Measurements from ENCODE around the gene PRKN. TPM values are rescaled to one million over a fixed set of nuclear protein-coding genes. Genes with fewer than 3 reads are reported as not detected.

The PRKN gene
- total RNA-seq, 6 experiments from 2014 or later, result 0.32 TPM; not detected in 5

DNA sequence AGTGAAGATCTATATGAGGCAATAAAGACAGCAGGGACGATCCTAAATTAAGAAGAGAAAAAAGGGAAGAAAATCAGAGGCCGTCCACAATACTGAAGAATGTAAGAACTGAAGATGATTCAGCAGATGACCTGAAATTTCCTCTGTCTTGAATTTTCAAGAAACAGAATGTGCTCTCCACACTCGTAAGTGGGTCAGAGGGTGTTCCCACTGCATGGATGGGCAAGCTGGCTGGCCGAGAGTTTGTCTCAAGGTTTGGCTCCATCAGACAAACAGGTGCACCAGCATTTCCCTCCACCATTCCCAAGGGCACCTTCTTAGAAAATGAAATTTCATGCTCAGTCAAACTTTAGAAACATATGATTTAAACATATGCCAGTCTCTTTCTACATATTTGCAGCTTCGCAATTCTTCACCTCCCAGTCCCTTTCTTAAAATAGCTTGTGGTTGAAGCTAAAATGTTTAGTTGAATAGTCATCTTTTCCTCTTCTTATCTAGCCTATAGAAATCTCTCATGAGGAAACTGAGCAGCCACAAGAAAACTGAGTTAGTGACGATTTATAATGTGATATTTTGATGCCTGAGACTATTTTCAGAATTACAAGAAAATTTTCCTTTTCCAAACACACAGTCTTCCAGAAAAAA, 576.4 kb downstream of the PRKN start:
- no peak for DNase-seq
- H3K27me3 Mint-ChIP-seq (ENCODE audit: insufficient read depth), result no peaks in the 10 kb centered on the region
- TF ChIP-seq, protein P1, sequence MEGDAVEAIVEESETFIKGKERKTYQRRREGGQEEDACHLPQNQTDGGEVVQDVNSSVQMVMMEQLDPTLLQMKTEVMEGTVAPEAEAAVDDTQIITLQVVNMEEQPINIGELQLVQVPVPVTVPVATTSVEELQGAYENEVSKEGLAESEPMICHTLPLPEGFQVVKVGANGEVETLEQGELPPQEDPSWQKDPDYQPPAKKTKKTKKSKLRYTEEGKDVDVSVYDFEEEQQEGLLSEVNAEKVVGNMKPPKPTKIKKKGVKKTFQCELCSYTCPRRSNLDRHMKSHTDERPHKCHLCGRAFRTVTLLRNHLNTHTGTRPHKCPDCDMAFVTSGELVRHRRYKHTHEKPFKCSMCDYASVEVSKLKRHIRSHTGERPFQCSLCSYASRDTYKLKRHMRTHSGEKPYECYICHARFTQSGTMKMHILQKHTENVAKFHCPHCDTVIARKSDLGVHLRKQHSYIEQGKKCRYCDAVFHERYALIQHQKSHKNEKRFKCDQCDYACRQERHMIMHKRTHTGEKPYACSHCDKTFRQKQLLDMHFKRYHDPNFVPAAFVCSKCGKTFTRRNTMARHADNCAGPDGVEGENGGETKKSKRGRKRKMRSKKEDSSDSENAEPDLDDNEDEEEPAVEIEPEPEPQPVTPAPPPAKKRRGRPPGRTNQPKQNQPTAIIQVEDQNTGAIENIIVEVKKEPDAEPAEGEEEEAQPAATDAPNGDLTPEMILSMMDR (IDR thresholded peaks at IDR 0.05), result no peak
- no peak overlapping the region for H3K27ac Mint-ChIP-seq
- no peaks in the 10 kb centered on the region for H3K4me1 Mint-ChIP-seq (ENCODE audit: low read depth)
- H3K36me3 Mint-ChIP-seq (ENCODE audit: low read depth), result peaks cover 10% of the 10 kb centered on the region
- H3K4me3 Mint-ChIP-seq, result no peak overlapping the region
- H3K9me3 Mint-ChIP-seq, result peaks cover 66% of the 10 kb centered on the region

DNA sequence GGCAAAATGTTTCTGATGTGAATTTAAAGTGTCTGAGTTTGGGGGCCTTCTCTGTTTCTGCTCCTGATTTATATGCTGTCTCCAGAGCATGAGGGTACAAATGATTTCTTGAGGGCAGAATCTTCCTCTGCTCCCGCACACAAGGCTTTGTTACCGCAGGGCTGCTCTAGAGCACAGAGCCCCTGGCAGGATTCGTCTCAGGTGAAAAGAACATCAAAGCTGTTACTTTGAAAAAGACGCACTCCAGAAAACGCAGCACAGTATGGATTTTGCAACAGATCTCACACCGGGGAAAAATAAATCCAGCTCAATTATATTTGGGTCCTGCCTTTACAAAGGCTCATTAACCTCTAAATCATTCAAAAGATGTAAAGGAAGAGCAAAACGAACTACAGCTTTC, 577.3 kb downstream of the PRKN start:
- no peaks in the 10 kb centered on the region for H3K27me3 Mint-ChIP-seq (ENCODE audit: insufficient read depth)
- H3K36me3 Mint-ChIP-seq (ENCODE audit: low read depth), result peaks cover 10% of the 10 kb centered on the region
- DNase-seq, result no peak
- no peaks in the 10 kb centered on the region for H3K4me1 Mint-ChIP-seq (ENCODE audit: low read depth)
- no peak overlapping the region for H3K4me3 Mint-ChIP-seq
- peaks cover 69% of the 10 kb centered on the region for H3K9me3 Mint-ChIP-seq
- no peak overlapping the region for H3K27ac Mint-ChIP-seq
- TF ChIP-seq, protein P1 (IDR thresholded peaks at IDR 0.05), result no peak

DNA sequence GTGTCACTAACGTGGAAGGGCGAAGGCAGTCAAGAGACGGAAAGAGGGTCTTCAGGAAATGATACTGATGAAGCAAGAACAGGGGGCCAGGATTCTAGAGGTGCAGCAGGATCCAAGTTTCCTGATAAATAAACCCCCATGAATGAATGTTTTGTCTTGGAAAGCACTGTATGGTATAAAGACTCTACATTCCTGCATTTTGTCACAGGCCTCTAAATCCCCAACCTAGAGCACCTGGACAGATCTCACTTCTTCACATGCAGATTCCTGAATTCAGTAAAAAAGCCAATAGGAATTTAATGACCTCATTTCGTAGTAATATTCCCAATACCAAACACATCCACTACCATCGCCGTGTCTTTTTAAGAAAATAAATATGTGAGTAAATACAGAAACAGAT, 577.8 kb downstream of the PRKN start:
- DNase-seq, result no peak
- Mint-ChIP-seq H3K27me3 (ENCODE audit: insufficient read depth) (no peaks in the 10 kb centered on the region), H3K9me3 (peaks cover 67% of the 10 kb centered on the region), H3K4me3 (no peak overlapping the region), H3K4me1 (ENCODE audit: low read depth) (no peaks in the 10 kb centered on the region), H3K36me3 (ENCODE audit: low read depth) (peaks cover 10% of the 10 kb centered on the region), H3K27ac (no peak overlapping the region)
- TF ChIP-seq, protein P1 (IDR thresholded peaks at IDR 0.05), result no peak

DNA sequence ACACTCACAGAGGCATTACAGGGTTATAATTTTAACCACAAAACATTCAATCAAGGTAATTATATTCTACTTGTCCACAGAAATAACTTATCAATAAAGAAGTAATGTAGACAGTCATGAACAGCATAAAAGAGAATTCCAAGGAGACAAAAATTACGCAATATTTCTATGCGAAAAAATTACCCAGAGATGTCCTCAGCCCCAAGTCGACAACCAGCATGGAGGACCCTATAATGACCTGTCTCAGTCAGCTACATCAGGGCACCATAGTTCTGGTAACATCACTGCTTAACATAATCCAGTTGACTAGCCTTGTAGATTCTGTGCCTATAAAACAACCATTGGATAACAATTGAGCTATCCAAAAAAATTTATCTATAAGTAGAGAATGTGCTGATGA, 579.8 kb downstream of the PRKN start:
- no peak for DNase-seq
- TF ChIP-seq, protein P1 (IDR thresholded peaks at IDR 0.05), result no peak
- no peaks in the 10 kb centered on the region for H3K4me1 Mint-ChIP-seq (ENCODE audit: low read depth)
- H3K4me3 Mint-ChIP-seq, result no peak overlapping the region
- no peaks in the 10 kb centered on the region for H3K27me3 Mint-ChIP-seq (ENCODE audit: insufficient read depth)
- H3K36me3 Mint-ChIP-seq (ENCODE audit: low read depth), result peaks cover 10% of the 10 kb centered on the region
- H3K9me3 Mint-ChIP-seq, result peaks cover 73% of the 10 kb centered on the region
- no peak overlapping the region for H3K27ac Mint-ChIP-seq

DNA sequence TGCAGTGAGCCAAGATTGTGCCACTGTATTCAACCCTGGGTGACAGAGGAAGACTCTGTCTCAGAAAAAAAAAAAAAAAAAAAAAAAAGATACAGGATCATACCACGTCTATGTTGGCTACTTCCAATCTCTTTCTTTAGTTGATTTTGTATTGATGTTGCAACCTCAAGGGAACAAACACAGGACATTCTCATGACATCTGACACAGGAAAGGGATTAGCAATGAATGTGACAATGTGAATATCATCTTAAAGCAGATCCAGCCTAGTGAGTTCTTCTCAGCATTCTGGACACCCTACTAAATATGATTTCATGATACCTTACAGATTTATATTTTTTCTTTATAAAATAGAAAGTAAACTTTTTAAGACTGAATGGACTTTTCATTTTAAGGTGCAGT, 580.3 kb downstream of the PRKN start:
- no peaks in the 10 kb centered on the region for H3K4me1 Mint-ChIP-seq (ENCODE audit: low read depth)

More for the DNA sequence above, 580.3 kb downstream of the PRKN start:
- Mint-ChIP-seq H3K36me3 (ENCODE audit: low read depth) (peaks cover 10% of the 10 kb centered on the region), H3K27ac (no peak overlapping the region), H3K4me3 (no peak overlapping the region), H3K27me3 (ENCODE audit: insufficient read depth) (no peaks in the 10 kb centered on the region), H3K9me3 (peaks cover 72% of the 10 kb centered on the region)
- TF ChIP-seq, protein P1 (IDR thresholded peaks at IDR 0.05), result no peak
- DNase-seq, result no peak
